ENCODE results near the gene SLC39A6. TPM values are rescaled to one million over a fixed set of nuclear protein-coding genes. Genes with fewer than 3 reads are reported as not detected.
A peak's percentile ranks its signal among the peaks of the same experiment; 100 is the strongest.

The SLC39A6 gene, protein sequence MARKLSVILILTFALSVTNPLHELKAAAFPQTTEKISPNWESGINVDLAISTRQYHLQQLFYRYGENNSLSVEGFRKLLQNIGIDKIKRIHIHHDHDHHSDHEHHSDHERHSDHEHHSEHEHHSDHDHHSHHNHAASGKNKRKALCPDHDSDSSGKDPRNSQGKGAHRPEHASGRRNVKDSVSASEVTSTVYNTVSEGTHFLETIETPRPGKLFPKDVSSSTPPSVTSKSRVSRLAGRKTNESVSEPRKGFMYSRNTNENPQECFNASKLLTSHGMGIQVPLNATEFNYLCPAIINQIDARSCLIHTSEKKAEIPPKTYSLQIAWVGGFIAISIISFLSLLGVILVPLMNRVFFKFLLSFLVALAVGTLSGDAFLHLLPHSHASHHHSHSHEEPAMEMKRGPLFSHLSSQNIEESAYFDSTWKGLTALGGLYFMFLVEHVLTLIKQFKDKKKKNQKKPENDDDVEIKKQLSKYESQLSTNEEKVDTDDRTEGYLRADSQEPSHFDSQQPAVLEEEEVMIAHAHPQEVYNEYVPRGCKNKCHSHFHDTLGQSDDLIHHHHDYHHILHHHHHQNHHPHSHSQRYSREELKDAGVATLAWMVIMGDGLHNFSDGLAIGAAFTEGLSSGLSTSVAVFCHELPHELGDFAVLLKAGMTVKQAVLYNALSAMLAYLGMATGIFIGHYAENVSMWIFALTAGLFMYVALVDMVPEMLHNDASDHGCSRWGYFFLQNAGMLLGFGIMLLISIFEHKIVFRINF
- 10 to 100 TPM; 15.4 to 55.2 (median 43.6) TPM for total RNA-seq

DNA sequence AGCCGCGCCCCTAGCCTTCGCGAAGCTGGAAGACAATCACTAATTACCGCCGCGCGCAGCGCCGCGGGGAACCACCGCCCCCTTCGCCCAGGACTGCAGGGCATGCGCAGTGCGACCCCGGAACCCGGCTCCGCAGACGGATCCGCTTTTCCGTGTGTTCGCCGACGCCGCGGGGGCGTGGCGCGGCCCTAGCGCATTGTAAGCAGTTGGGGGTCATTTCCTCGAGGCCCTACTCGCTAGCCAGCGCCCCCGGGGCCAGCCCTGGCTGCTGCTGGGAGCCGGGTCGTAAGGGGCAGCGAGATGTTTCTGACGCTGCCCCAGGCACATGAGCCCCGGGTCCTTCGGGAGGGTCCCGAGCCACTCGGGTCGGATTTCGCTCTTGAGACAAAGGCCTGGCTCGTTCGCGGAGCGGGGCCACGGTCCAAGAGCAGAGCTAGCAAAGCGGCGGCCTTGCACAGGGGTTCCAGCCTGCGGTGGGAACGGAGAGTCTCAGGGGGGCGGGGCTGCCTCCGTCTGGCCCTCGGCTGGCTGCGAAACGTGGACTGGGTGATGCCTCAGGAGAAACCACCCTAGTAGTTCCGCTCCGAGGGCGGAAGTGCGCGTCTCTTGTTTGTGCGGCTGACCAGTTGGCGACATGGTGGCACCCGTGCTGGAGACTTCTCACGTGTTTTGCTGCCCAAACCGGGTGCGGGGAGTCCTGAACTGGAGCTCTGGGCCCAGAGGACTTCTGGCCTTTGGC is at the start of gene SLC39A6, which contains the start of gene ELP2:
TSS of gene SLC39A6 (minus strand) at position 41 of the 739 bp plus-strand sequence. CDS start 2,333 bp downstream, outside the sequence.
TSS of gene ELP2 (plus strand) at position 600 of the 739 bp plus-strand sequence. CDS start at position 635, 35 bp downstream.
- peak; percentile 86 for DNase-seq
- Histone ChIP-seq H3K4me3 (peak within 1 kb of the TSS; percentile 67 to 98 (median 86)), H3K9me3 (no peaks in the 10 kb centered on the region), H3K27me3 (no peaks in the 10 kb centered on the region), H3K36me3 (peaks cover 0 to 12% (median 0%) of the 10 kb centered on the region in 3 donors), H3K4me1 (peaks cover 12 to 51% (median 14%) of the 10 kb centered on the region in 3 donors), H3K27ac (peak within 1 kb of the TSS; percentile 98 to 100 (median 99))
- TF ChIP-seq, protein P1, sequence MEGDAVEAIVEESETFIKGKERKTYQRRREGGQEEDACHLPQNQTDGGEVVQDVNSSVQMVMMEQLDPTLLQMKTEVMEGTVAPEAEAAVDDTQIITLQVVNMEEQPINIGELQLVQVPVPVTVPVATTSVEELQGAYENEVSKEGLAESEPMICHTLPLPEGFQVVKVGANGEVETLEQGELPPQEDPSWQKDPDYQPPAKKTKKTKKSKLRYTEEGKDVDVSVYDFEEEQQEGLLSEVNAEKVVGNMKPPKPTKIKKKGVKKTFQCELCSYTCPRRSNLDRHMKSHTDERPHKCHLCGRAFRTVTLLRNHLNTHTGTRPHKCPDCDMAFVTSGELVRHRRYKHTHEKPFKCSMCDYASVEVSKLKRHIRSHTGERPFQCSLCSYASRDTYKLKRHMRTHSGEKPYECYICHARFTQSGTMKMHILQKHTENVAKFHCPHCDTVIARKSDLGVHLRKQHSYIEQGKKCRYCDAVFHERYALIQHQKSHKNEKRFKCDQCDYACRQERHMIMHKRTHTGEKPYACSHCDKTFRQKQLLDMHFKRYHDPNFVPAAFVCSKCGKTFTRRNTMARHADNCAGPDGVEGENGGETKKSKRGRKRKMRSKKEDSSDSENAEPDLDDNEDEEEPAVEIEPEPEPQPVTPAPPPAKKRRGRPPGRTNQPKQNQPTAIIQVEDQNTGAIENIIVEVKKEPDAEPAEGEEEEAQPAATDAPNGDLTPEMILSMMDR (IDR thresholded peaks at IDR 0.05) = peak in 1 of 6 experiments; percentile 15
- TF ChIP-seq POLR2A (IDR thresholded peaks at IDR 0.05) = peak in 3 of 4 donors; percentile 46 to 72 (median 65)
- intact Hi-C loops (cut with DNase I) = no loop called here
- 0% methylated on average over 1 of the region's 69 CpGs; no CpG with 5 or more reads in 1 of the 2 donors for WGBS, 2 donors

DNA sequence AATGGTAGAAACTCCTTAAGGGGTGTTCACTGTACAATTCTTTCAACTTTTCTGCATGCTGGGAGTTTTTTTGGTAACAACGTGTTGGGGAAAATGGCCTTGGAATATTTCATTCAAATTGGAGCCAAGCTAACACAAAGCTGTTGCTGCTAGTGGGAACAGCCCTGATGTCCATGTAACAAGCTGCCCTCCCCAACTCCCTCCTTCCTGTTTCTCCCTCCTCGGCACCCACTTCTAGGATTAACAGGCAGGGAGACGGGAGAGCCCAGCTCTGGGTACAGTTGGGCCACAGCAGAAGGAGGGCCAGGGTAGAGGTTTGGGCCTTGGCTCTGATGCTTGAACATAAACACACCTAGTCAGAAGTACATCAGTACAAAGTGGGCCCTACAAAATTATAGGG is 48.8 kb upstream of the SLC39A6 start:
- no peak overlapping the region for H3K27ac ChIP-seq
- TF ChIP-seq, protein P1 (IDR thresholded peaks at IDR 0.05) = no peak
- no peak for TF ChIP-seq POLR2A (IDR thresholded peaks at IDR 0.05)
- H3K4me3 ChIP-seq = no peak overlapping the region
- H3K27me3 ChIP-seq = no peaks in the 10 kb centered on the region
- peaks cover 0 to 44% (median 8%) of the 10 kb centered on the region in 3 donors for H3K36me3 ChIP-seq
- intact Hi-C loops (cut with DNase I) = no loop called here
- no peak for DNase-seq
- H3K4me1 ChIP-seq = peaks cover 0 to 11% (median 11%) of the 10 kb centered on the region in 3 donors
- H3K9me3 ChIP-seq = no peaks in the 10 kb centered on the region
- WGBS, 2 donors = 87 to 100% methylated on average over 1 to 2 of the region's 3 CpGs

DNA sequence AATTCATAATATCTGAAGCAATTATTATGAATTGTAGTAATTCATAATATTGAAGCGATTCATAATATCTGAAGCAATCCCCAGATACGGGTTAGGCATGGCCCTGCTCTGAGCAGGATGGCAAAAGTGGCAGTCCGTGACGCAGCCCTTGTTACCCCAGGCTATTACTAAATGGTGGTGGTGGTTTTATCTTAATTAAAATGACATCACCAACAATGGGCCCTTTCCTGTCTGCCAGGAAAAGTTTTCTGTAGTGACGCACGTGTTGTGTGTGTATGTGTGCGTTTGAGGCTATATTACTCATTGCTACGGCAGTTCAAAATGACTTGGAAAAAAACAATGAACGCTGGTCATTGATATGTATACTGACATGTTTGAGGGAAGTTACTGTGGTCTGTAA is 47.6 kb upstream of the SLC39A6 start:
- peaks cover 0 to 11% (median 11%) of the 10 kb centered on the region in 3 donors for H3K4me1 ChIP-seq
- DNase-seq = no peak
- 81 to 85% methylated on average over 9 of the region's 9 CpGs for WGBS, 2 donors
- H3K4me3 ChIP-seq = no peak overlapping the region
- no peaks in the 10 kb centered on the region for H3K9me3 ChIP-seq
- TF ChIP-seq, protein P1 (IDR thresholded peaks at IDR 0.05) = no peak
- no peak for TF ChIP-seq POLR2A (IDR thresholded peaks at IDR 0.05)
- intact Hi-C loops (cut with DNase I) = no loop called here
- no peaks in the 10 kb centered on the region for H3K27me3 ChIP-seq
- no peak overlapping the region for H3K27ac ChIP-seq
- H3K36me3 ChIP-seq = peaks cover 0 to 56% (median 8%) of the 10 kb centered on the region in 3 donors

DNA sequence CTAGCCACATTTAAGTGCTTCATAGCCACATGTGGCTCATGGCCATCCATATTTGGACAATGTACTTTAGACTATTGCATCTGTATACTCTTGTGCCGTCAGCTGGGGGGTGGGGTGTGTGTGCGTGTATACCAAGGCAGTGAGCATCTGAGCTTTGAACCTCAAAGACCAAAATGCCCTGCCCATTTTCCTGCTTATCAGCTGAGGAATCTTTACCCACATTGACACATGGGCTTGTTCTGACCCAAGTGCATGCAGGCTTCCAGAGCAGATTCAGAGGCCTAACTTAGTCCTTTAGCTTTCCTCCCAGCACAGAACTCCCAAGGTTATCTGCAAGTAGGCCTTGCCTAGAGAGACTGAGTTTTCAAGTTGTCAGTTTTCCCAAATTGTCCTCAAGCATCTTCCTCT is 47.0 kb upstream of the SLC39A6 start:
- Histone ChIP-seq H3K9me3 (no peaks in the 10 kb centered on the region), H3K36me3 (peaks cover 0 to 62% (median 8%) of the 10 kb centered on the region in 3 donors), H3K4me3 (no peak overlapping the region), H3K27me3 (no peaks in the 10 kb centered on the region), H3K4me1 (peaks cover 0 to 11% (median 11%) of the 10 kb centered on the region in 3 donors), H3K27ac (no peak overlapping the region)
- 86 to 100% methylated on average over 2 of the region's 2 CpGs for WGBS, 2 donors
- TF ChIP-seq, protein P1 (IDR thresholded peaks at IDR 0.05) = no peak
- no peak for TF ChIP-seq POLR2A (IDR thresholded peaks at IDR 0.05)
- no peak for DNase-seq
- intact Hi-C loops (cut with DNase I) = no loop called here

Data from esophagus squamous epithelium (tissue), 5 donors.